Upper lobe of left lung (tissue), 6 donors: ENCODE results near the gene SLC4A4. TPM values are rescaled to one million over a fixed set of nuclear protein-coding genes. Genes with fewer than 3 reads are reported as not detected.
A peak's percentile ranks its signal among the peaks of the same experiment; 100 is the strongest.

Experiments
- ATAC-seq, 2 donors: fragments of 200-7000 bp; cut with Tn5 transposase; one replicate each; pipeline ENCODE4 v1.9.1; 2022; ENCODE audit warnings: mild to moderate bottlenecking in 2 of 2, moderate library complexity in 2 of 2; ENCODE audit not compliant: low FRiP score in 2 of 2
- DNase-seq, 2 donors: peaks; one replicate each; pipeline ENCODE4 v3.0.0-alpha.2; 2019 to 2020
- H3K27ac ChIP-seq, 4 donors: fragments of 200-600 bp; sonication (generic); one replicate each; pipeline ENCODE4 v1.5.1; 2016 to 2019
- H3K27me3 ChIP-seq, 4 donors: fragments of 200-600 bp; sonication (generic); one replicate each; pipeline ENCODE4 v1.5.1; 2017 to 2019
- H3K36me3 ChIP-seq, 4 donors: fragments of 200-600 bp; sonication (generic); one replicate each; pipeline ENCODE4 v1.5.1; 2016 to 2019
- H3K4me1 ChIP-seq, 4 donors: fragments of 200-600 bp; sonication (generic); one replicate each; pipeline ENCODE4 v1.5.1; 2018 to 2019
- H3K4me3 ChIP-seq, 4 donors: fragments of 200-600 bp; sonication (generic); one replicate each; pipeline ENCODE4 v1.5.1; 2017 to 2019; ENCODE audit warnings: mild to moderate bottlenecking in 2 of 4, moderate library complexity in 1 of 4
- H3K9me3 ChIP-seq, 4 donors: fragments of 200-600 bp; sonication (generic); one replicate each; pipeline ENCODE4 v1.5.1; 2018 to 2019
- CTCF ChIP-seq, 6 experiments: fragments of 450-650 bp in 4 of 6; fragments of 200-600 bp in 2 of 6; sonication (generic) in 2 of 6; IDR thresholded peaks; one replicate each; pipeline ENCODE4 v1.5.1; 2016 to 2019; ENCODE audit warnings: antibody characterized with exemption in 6 of 6
- EP300 ChIP-seq, 4 donors: sonication (generic); formaldehyde crosslinking; IDR thresholded peaks; one replicate each; pipeline ENCODE4 v1.5.1; 2017; ENCODE audit warnings: antibody characterized with exemption in 4 of 4, control low read depth in 2 of 4
- POLR2A ChIP-seq, 4 donors: fragments of 450-650 bp; IDR thresholded peaks; one replicate each; pipeline ENCODE4 v1.5.1; 2016 to 2017; ENCODE audit warnings: antibody characterized with exemption in 4 of 4, mild to moderate bottlenecking in 2 of 4
- POLR2AphosphoS5 ChIP-seq, 2 donors: sonication (generic); formaldehyde crosslinking; IDR thresholded peaks; one replicate each; pipeline ENCODE4 v1.5.1; 2017; ENCODE audit warnings: antibody characterized with exemption in 2 of 2
- WGBS, 2 donors: methylation state at CpG; one replicate each; pipeline ENCODE4 v1.1.5; 2017 to 2018; 5-methylcytosine and 5-hydroxymethylcytosine counted together
- total RNA-seq, 6 donors: library from RNA; depleted of rRNA in 4 of 6; stranded (reverse); fragments of >200 nt in 4 of 6; gene quantifications; one replicate each; pipeline versions ENCODE4 v1.1.0 to v1.2.1, GENCODE V29; 2016 to 2021
- donor health status: DM: no; HTN: no; CAD: no; lungs with moderate emphysema.
- donor health status: DM: no; HTN: yes; CAD: no; lungs with severe emphysema.

Gene SLC4A4
- total RNA-seq, 6 donors from 2014 or later: 9.2 to 31.4 (median 21.1) TPM

GRCh38 chr4:71441186-71442169, 102.7 kb downstream of the SLC4A4 start:
- WGBS, 2 donors: 66 to 69% methylated on average over 5 of the region's 5 CpGs
- H3K4me3 ChIP-seq: no peak overlapping the region
- no peaks in the 10 kb centered on the region for H3K36me3 ChIP-seq
- DNase-seq (no peak), ATAC-seq (no peak)
- no peaks in the 10 kb centered on the region for H3K27me3 ChIP-seq
- no peak for TF ChIP-seq POLR2AphosphoS5 (IDR thresholded peaks at IDR 0.05)
- no peak for TF ChIP-seq CTCF (IDR thresholded peaks at IDR 0.05)
- TF ChIP-seq EP300 (IDR thresholded peaks at IDR 0.05): no peak
- peaks cover 0 to 16% (median under 1%) of the 10 kb centered on the region in 4 donors for H3K4me1 ChIP-seq
- no peak overlapping the region for H3K27ac ChIP-seq
- no peaks in the 10 kb centered on the region for H3K9me3 ChIP-seq

GRCh38 chr4:71442336-71442735, 103.5 kb downstream of the SLC4A4 start:
- no peaks in the 10 kb centered on the region for H3K27me3 ChIP-seq

GRCh38 chr4:71444395-71444794, 105.6 kb downstream of the SLC4A4 start:
- ATAC-seq (no peak), DNase-seq (no peak)
- 69 to 72% methylated on average over 2 of the region's 2 CpGs for WGBS, 2 donors
- TF ChIP-seq CTCF (IDR thresholded peaks at IDR 0.05): no peak
- TF ChIP-seq POLR2AphosphoS5 (IDR thresholded peaks at IDR 0.05): no peak
- TF ChIP-seq POLR2A (IDR thresholded peaks at IDR 0.05): no peak
- H3K27me3 ChIP-seq: no peaks in the 10 kb centered on the region
- peak overlapping the region in 1 of 4 donors; percentile 11 for H3K27ac ChIP-seq
- H3K36me3 ChIP-seq: no peaks in the 10 kb centered on the region
- no peak overlapping the region for H3K4me3 ChIP-seq
- H3K9me3 ChIP-seq: no peaks in the 10 kb centered on the region
- peaks cover 0 to 21% (median 2%) of the 10 kb centered on the region in 4 donors for H3K4me1 ChIP-seq

More at GRCh38 chr4:71442336-71442735, 103.5 kb downstream of the SLC4A4 start:
- DNase-seq (no peak), ATAC-seq (no peak)
- no peaks in the 10 kb centered on the region for H3K36me3 ChIP-seq
- H3K27ac ChIP-seq: no peak overlapping the region
- H3K9me3 ChIP-seq: no peaks in the 10 kb centered on the region
- H3K4me3 ChIP-seq: no peak overlapping the region
- 87% methylated on average over 3 of the region's 3 CpGs for WGBS, 2 donors
- no peak for TF ChIP-seq POLR2A (IDR thresholded peaks at IDR 0.05)
- TF ChIP-seq POLR2AphosphoS5 (IDR thresholded peaks at IDR 0.05): no peak
- no peak for TF ChIP-seq CTCF (IDR thresholded peaks at IDR 0.05)
- no peak for TF ChIP-seq EP300 (IDR thresholded peaks at IDR 0.05)
- H3K4me1 ChIP-seq: peaks cover 0 to 21% (median 2%) of the 10 kb centered on the region in 4 donors

- DNase-seq (peak in 1 of 2 donors; percentile 21), ATAC-seq (no peak)
- Histone ChIP-seq H3K27me3 (no peaks in the 10 kb centered on the region), H3K36me3 (no peaks in the 10 kb centered on the region), H3K4me3 (peak overlapping the region in 1 of 4 donors; percentile 6), H3K4me1 (peaks cover 0 to 21% (median 2%) of the 10 kb centered on the region in 4 donors), H3K27ac (no peak overlapping the region), H3K9me3 (no peaks in the 10 kb centered on the region)
- TF ChIP-seq EP300 (IDR thresholded peaks at IDR 0.05) (no peak), POLR2AphosphoS5 (IDR thresholded peaks at IDR 0.05) (no peak), CTCF (IDR thresholded peaks at IDR 0.05) (no peak), POLR2A (IDR thresholded peaks at IDR 0.05) (no peak)
- WGBS, 2 donors: 43 to 60% methylated on average over 2 of the region's 2 CpGs
Measured at GRCh38 chr4:71445811-71446210, 107.0 kb downstream of the SLC4A4 start.
